Measurements from ENCODE around the gene SF3B6. TPM values are rescaled to one million over a fixed set of nuclear protein-coding genes. Genes with fewer than 3 reads are reported as not detected.

Gene SF3B6
- polyA plus RNA-seq, 3 donors: 67.6 to 172 (median 146) TPM

DNA sequence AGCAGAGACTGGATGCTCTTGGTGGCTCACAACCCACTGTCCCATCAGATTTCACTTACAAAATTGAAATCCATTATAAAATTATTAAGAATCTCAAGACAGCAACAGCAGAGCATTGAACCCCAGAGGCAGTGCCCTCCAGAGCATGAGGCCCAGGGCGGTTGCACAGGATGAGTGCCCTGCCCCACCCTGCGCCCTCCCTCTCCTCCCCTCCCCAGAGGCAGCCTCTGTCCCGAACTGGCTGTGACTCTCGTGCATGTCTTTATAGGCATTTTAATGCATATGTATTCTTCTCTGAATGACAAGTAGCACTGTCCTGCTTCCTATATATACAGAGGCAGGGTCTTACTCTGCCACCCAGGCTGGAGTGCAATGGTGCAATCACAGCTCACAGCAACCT is 55.9 kb downstream of the SF3B6 start:
- Mint-ChIP-seq H3K27ac (no peak overlapping the region), H3K4me1 (no peaks in the 10 kb centered on the region), H3K27me3 (ENCODE audit: low read depth in 3 of 3) (peaks cover 0 to 3% (median 0%) of the 10 kb centered on the region in 3 donors), H3K36me3 (peaks cover 17 to 19% of the 10 kb centered on the region in 2 donors), H3K9me3 (no peaks in the 10 kb centered on the region), H3K4me3 (no peak overlapping the region)
- no peak for DNase-seq
- Histone ChIP-seq H3K9ac (ENCODE audit: insufficient read depth, low read length, poor library complexity, severe bottlenecking) (no peak overlapping the region), H3K4me2 (replicated peaks; ENCODE audit: extremely low read depth, low read length, poor library complexity, severe bottlenecking) (no peak overlapping the region), H3K79me2 (ENCODE audit: insufficient read depth, low read length) (no peaks in the 10 kb centered on the region), H4K20me1 (ENCODE audit: insufficient read depth, low read length) (no peaks in the 10 kb centered on the region), H3K27me3 (ENCODE audit: control insufficient read depth in 2 of 2, insufficient read depth in 2 of 2, low read length in 2 of 2) (no peaks in the 10 kb centered on the region), H3K9me3 (replicated peaks in 1 of 2; ENCODE audit: control insufficient read depth in 1 of 2, insufficient read depth in 1 of 2, low read length in 2 of 2) (no peaks in the 10 kb centered on the region), H3K4me1 (ENCODE audit: control insufficient read depth in 1 of 2, insufficient read depth in 2 of 2, low read length in 2 of 2) (no peaks in the 10 kb centered on the region), H2AFZ (ENCODE audit: insufficient read depth, low read depth, low read length, poor library complexity, severe bottlenecking) (no peak overlapping the region), H3K36me3 (replicated peaks in 1 of 2; ENCODE audit: control insufficient read depth in 1 of 2, insufficient read depth in 2 of 2, low read length in 2 of 2) (peaks cover 4 to 9% of the 10 kb centered on the region in 2 donors), H3K4me3 (replicated peaks in 1 of 3; ENCODE audit: low read depth in 2 of 3, low read length in 3 of 3) (no peak overlapping the region), H3K27ac (ENCODE audit: low read depth in 1 of 2, low read length in 2 of 2) (no peak overlapping the region)
- WGBS (ENCODE audit: insufficient coverage): no CpG with 5 or more reads among the region's 4 CpGs
- TF ChIP-seq, protein P1, sequence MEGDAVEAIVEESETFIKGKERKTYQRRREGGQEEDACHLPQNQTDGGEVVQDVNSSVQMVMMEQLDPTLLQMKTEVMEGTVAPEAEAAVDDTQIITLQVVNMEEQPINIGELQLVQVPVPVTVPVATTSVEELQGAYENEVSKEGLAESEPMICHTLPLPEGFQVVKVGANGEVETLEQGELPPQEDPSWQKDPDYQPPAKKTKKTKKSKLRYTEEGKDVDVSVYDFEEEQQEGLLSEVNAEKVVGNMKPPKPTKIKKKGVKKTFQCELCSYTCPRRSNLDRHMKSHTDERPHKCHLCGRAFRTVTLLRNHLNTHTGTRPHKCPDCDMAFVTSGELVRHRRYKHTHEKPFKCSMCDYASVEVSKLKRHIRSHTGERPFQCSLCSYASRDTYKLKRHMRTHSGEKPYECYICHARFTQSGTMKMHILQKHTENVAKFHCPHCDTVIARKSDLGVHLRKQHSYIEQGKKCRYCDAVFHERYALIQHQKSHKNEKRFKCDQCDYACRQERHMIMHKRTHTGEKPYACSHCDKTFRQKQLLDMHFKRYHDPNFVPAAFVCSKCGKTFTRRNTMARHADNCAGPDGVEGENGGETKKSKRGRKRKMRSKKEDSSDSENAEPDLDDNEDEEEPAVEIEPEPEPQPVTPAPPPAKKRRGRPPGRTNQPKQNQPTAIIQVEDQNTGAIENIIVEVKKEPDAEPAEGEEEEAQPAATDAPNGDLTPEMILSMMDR (IDR thresholded peaks at IDR 0.05): no peak
- intact Hi-C loops (cut with micrococcal nuclease): no loop called here

DNA sequence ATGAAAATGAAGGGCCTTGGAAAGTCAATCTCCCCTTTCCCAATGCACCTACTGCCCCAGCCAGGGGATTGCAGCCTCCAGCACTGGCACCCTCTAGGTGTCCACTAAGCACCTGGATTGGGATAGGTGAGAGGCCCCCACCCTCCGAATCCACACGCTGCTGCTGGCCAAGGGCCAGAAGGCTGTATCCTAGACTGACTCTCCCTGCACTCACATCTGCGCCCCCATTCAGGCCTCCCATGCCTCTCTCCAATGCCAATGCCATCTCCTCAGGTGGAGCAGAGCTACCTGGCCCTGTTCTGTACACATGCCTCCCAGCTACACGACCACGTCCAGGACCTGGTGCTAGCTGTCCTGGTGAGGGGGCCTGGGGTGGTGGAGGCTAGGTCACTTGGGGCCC is 56.4 kb downstream of the SF3B6 start:
- Mint-ChIP-seq H3K27ac (no peak overlapping the region), H3K36me3 (peaks cover 14 to 17% of the 10 kb centered on the region in 2 donors), H3K9me3 (no peaks in the 10 kb centered on the region), H3K4me3 (no peak overlapping the region), H3K4me1 (no peaks in the 10 kb centered on the region), H3K27me3 (ENCODE audit: low read depth in 3 of 3) (peaks cover 0 to 3% (median 0%) of the 10 kb centered on the region in 3 donors)
- H3K9ac ChIP-seq (ENCODE audit: insufficient read depth, low read length, poor library complexity, severe bottlenecking): no peak overlapping the region
- no peak overlapping the region for H3K4me2 ChIP-seq (replicated peaks; ENCODE audit: extremely low read depth, low read length, poor library complexity, severe bottlenecking)
- H3K27ac ChIP-seq (ENCODE audit: low read depth in 1 of 2, low read length in 2 of 2): no peak overlapping the region
- intact Hi-C loops (cut with micrococcal nuclease): no loop called here
- TF ChIP-seq, protein P1 (IDR thresholded peaks at IDR 0.05): no peak
- H4K20me1 ChIP-seq (ENCODE audit: insufficient read depth, low read length): no peaks in the 10 kb centered on the region
- H3K79me2 ChIP-seq (ENCODE audit: insufficient read depth, low read length): no peaks in the 10 kb centered on the region
- no peaks in the 10 kb centered on the region for H3K4me1 ChIP-seq (ENCODE audit: control insufficient read depth in 1 of 2, insufficient read depth in 2 of 2, low read length in 2 of 2)
- DNase-seq: no peak
- H3K36me3 ChIP-seq (replicated peaks in 1 of 2; ENCODE audit: control insufficient read depth in 1 of 2, insufficient read depth in 2 of 2, low read length in 2 of 2): peaks cover 4 to 9% of the 10 kb centered on the region in 2 donors
- H2AFZ ChIP-seq (ENCODE audit: insufficient read depth, low read depth, low read length, poor library complexity, severe bottlenecking): no peak overlapping the region
- H3K27me3 ChIP-seq (ENCODE audit: control insufficient read depth in 2 of 2, insufficient read depth in 2 of 2, low read length in 2 of 2): no peaks in the 10 kb centered on the region
- no CpG with 5 or more reads among the region's 5 CpGs for WGBS (ENCODE audit: insufficient coverage)
- H3K9me3 ChIP-seq (replicated peaks in 1 of 2; ENCODE audit: control insufficient read depth in 1 of 2, insufficient read depth in 1 of 2, low read length in 2 of 2): no peaks in the 10 kb centered on the region
- H3K4me3 ChIP-seq (replicated peaks in 1 of 3; ENCODE audit: low read depth in 2 of 3, low read length in 3 of 3): no peak overlapping the region
